CD4-positive, CD25-positive, alpha-beta regulatory T cell (primary cell): ENCODE results near the gene GPR68. TPM values are rescaled to one million over a fixed set of nuclear protein-coding genes. Genes with fewer than 3 reads are reported as not detected.
"Not testable (repeated sequence)": the region's sequence is repeated elsewhere in the genome, so short reads cannot be mapped to it uniquely, and the experiment has no call there.

Experiments used
- ATAC-seq, 2 donors: fragments of 150-1000 bp; cut with Tn5 transposase; one replicate each; pipeline ENCODE4 v1.10.0; 2021; ENCODE audit warnings: low read depth in 2 of 2, moderate number of reproducible peaks in 2 of 2, moderate library complexity in 1 of 2
- DNase-seq, 3 donors: peaks; one replicate each; pipeline versions ENCODE4 v3.0.0 to v3.0.0-alpha.2; 2012 to 2022; ENCODE audit warnings: mixed read lengths in 1 of 3
- H3K27ac ChIP-seq: one replicate; pipeline ENCODE4 v1.7.0; 2013; ENCODE audit warnings: mild to moderate bottlenecking, low read length; ENCODE audit not compliant: insufficient read depth, poor library complexity, severe bottlenecking
- H3K27me3 ChIP-seq: one replicate; pipeline ENCODE4 v1.7.0; 2013; ENCODE audit warnings: low read length; ENCODE audit not compliant: control insufficient read depth, insufficient read depth
- H3K36me3 ChIP-seq: one replicate; pipeline ENCODE4 v1.7.0; 2013; ENCODE audit warnings: mild to moderate bottlenecking, low read length, moderate library complexity; ENCODE audit not compliant: control insufficient read depth, insufficient read depth
- H3K4me1 ChIP-seq: 2 replicates; pipeline ENCODE4 v1.7.0; 2013; ENCODE audit warnings: mild to moderate bottlenecking, low read length; ENCODE audit not compliant: insufficient read depth, control insufficient read depth, poor library complexity, severe bottlenecking
- H3K4me3 ChIP-seq: one replicate; pipeline ENCODE4 v1.7.0; 2013; ENCODE audit warnings: low read depth, mild to moderate bottlenecking, low read length, moderate library complexity
- H3K9me3 ChIP-seq, 2 experiments: 1 replicate in 1 of 2; 2 replicates in 1 of 2; pipeline ENCODE4 v1.7.0; 2013; ENCODE audit warnings: low read length in 2 of 2, mild to moderate bottlenecking in 1 of 2, moderate library complexity in 1 of 2; ENCODE audit not compliant: control insufficient read depth in 2 of 2
- H3K27ac Mint-ChIP-seq, 3 donors: one replicate each; pipeline ENCODE4 v1.8.0; 2020 to 2022; ENCODE audit warnings: mild to moderate bottlenecking in 3 of 3, mixed read lengths in 3 of 3, moderate library complexity in 2 of 3
- H3K27me3 Mint-ChIP-seq: one replicate; pipeline ENCODE4 v1.8.0; 2022; ENCODE audit warnings: mild to moderate bottlenecking, mixed read lengths
- H3K36me3 Mint-ChIP-seq: one replicate; pipeline ENCODE4 v1.8.0; 2020; ENCODE audit warnings: mixed read lengths
- H3K4me1 Mint-ChIP-seq, 4 donors: one replicate each; pipeline ENCODE4 v1.8.0; 2020 to 2022; ENCODE audit warnings: mixed read lengths in 4 of 4, mild to moderate bottlenecking in 1 of 4
- H3K4me3 Mint-ChIP-seq, 4 donors: one replicate each; pipeline ENCODE4 v1.8.0; 2020 to 2022; ENCODE audit warnings: mild to moderate bottlenecking in 4 of 4, mixed read lengths in 4 of 4, moderate library complexity in 3 of 4
- H3K9me3 Mint-ChIP-seq, 7 donors: one replicate each; pipeline ENCODE4 v1.8.0; 2020 to 2022; ENCODE audit warnings: mixed read lengths in 7 of 7, mild to moderate bottlenecking in 3 of 7, moderate library complexity in 2 of 7
- polyA plus RNA-seq, 4 donors: library from polyadenylated mRNA; unstranded; fragments of 300-500 nt; fragmentation: Illumina TruSeq; gene quantifications; one replicate each; pipeline ENCODE4 v1.2.3, GENCODE V29; 2021
- total RNA-seq: library from RNA; stranded (reverse); gene quantifications from one replicate; pipeline ENCODE4 v1.2.3, GENCODE V29; 2022

GPR68 gene
- total and polyA plus RNA-seq, 5 donors from 2014 or later = 8.5 to 19.1 (median 12.8) TPM

GRCh38 chr14:91202234-91202974 lies 42.1 kb downstream of the GPR68 start:
- peak overlapping the region in 2 of 4 donors; percentile 17 to 46 for H3K4me3 Mint-ChIP-seq
- peaks cover 6 to 40% (median 20%) of the 10 kb centered on the region in 4 donors for H3K4me1 Mint-ChIP-seq
- peaks cover 0 to 2% (median 0%) of the 10 kb centered on the region in 7 donors for H3K9me3 Mint-ChIP-seq
- ATAC-seq = no peak
- DNase-seq = peak in 1 of 3 donors; percentile 68
- H3K36me3 Mint-ChIP-seq = peaks cover 66% of the 10 kb centered on the region
- Histone ChIP-seq H3K4me1 (peaks cover 21% of the 10 kb centered on the region), H3K36me3 (peaks cover 80% of the 10 kb centered on the region), H3K27ac (peak overlapping the region; percentile 14), H3K27me3 (no peaks in the 10 kb centered on the region), H3K9me3 (no peaks in the 10 kb centered on the region), H3K4me3 (no peak overlapping the region)
- H3K27ac Mint-ChIP-seq = peak overlapping the region; percentile 82 to 91 (median 83)
- no peaks in the 10 kb centered on the region for H3K27me3 Mint-ChIP-seq

GRCh38 chr14:91200802-91201201 lies 43.7 kb downstream of the GPR68 start:
- Mint-ChIP-seq H3K36me3 (peaks cover 69% of the 10 kb centered on the region), H3K4me1 (peaks cover 0 to 28% (median 12%) of the 10 kb centered on the region in 4 donors), H3K27ac (peak overlapping the region; percentile 7 to 69 (median 42))
- Histone ChIP-seq H3K36me3 (peaks cover 80% of the 10 kb centered on the region), H3K4me1 (peaks cover 11% of the 10 kb centered on the region)
- not testable (repeated sequence) for H3K4me3 Mint-ChIP-seq, H3K27me3 Mint-ChIP-seq, H3K27me3 ChIP-seq, H3K27ac ChIP-seq, H3K4me3 ChIP-seq, H3K9me3 Mint-ChIP-seq, H3K9me3 ChIP-seq, ATAC-seq, DNase-seq

- H3K4me3 ChIP-seq = no peak overlapping the region
- H3K36me3 ChIP-seq = peaks cover 64% of the 10 kb centered on the region
- ATAC-seq (no peak), DNase-seq (no peak)
- H3K9me3 ChIP-seq = no peaks in the 10 kb centered on the region
- no peaks in the 10 kb centered on the region for H3K27me3 ChIP-seq
- H3K4me1 Mint-ChIP-seq = peaks cover 8 to 26% (median 13%) of the 10 kb centered on the region in 4 donors
- H3K27ac Mint-ChIP-seq = peak overlapping the region in 1 of 3 donors; percentile 2
- H3K27ac ChIP-seq = no peak overlapping the region
- peaks cover 57% of the 10 kb centered on the region for H3K36me3 Mint-ChIP-seq
- peaks cover 8% of the 10 kb centered on the region for H3K4me1 ChIP-seq
- no peaks in the 10 kb centered on the region for H3K27me3 Mint-ChIP-seq
- peaks cover 0 to 2% (median 0%) of the 10 kb centered on the region in 7 donors for H3K9me3 Mint-ChIP-seq
- H3K4me3 Mint-ChIP-seq = no peak overlapping the region
These were observed 46.9 kb downstream of the GPR68 start for GRCh38 chr14:91197631-91198030.

GRCh38 chr14:91195881-91196280 lies 48.6 kb downstream of the GPR68 start:
- Histone ChIP-seq H3K4me1 (no peaks in the 10 kb centered on the region), H3K4me3 (no peak overlapping the region), H3K27ac (no peak overlapping the region), H3K9me3 (no peaks in the 10 kb centered on the region), H3K36me3 (peaks cover 69% of the 10 kb centered on the region), H3K27me3 (no peaks in the 10 kb centered on the region)
- H3K4me3 Mint-ChIP-seq = no peak overlapping the region
- no peak for DNase-seq
- H3K27ac Mint-ChIP-seq = no peak overlapping the region
- peaks cover 67% of the 10 kb centered on the region for H3K36me3 Mint-ChIP-seq
- H3K9me3 Mint-ChIP-seq = peaks cover 0 to 2% (median 0%) of the 10 kb centered on the region in 7 donors
- no peaks in the 10 kb centered on the region for H3K27me3 Mint-ChIP-seq
- peaks cover 9 to 21% (median 12%) of the 10 kb centered on the region in 4 donors for H3K4me1 Mint-ChIP-seq
- no peak for ATAC-seq

GRCh38 chr14:91193069-91193468 lies 51.4 kb downstream of the GPR68 start:
- Mint-ChIP-seq H3K9me3 (peaks cover 0 to 2% (median 0%) of the 10 kb centered on the region in 7 donors), H3K27ac (peak overlapping the region in 2 of 3 donors; percentile 5 to 61), H3K4me3 (no peak overlapping the region), H3K36me3 (peaks cover 63% of the 10 kb centered on the region), H3K4me1 (peaks cover 5 to 17% (median 10%) of the 10 kb centered on the region in 4 donors), H3K27me3 (no peaks in the 10 kb centered on the region)
- H3K36me3 ChIP-seq = peaks cover 71% of the 10 kb centered on the region
- no peaks in the 10 kb centered on the region for H3K4me1 ChIP-seq
- DNase-seq = no peak
- ATAC-seq = no peak
- H3K4me3 ChIP-seq = no peak overlapping the region
- H3K27me3 ChIP-seq = no peaks in the 10 kb centered on the region
- no peak overlapping the region for H3K27ac ChIP-seq
- H3K9me3 ChIP-seq = no peaks in the 10 kb centered on the region

- H3K27ac Mint-ChIP-seq = peak overlapping the region in 2 of 3 donors; percentile 62 to 87
- H3K9me3 Mint-ChIP-seq = peaks cover 0 to 2% (median 0%) of the 10 kb centered on the region in 7 donors
- Histone ChIP-seq H3K4me3 (no peak overlapping the region), H3K9me3 (no peaks in the 10 kb centered on the region), H3K27ac (no peak overlapping the region), H3K27me3 (no peaks in the 10 kb centered on the region), H3K36me3 (peaks cover 71% of the 10 kb centered on the region), H3K4me1 (no peaks in the 10 kb centered on the region)
- ATAC-seq = no peak
- H3K27me3 Mint-ChIP-seq = no peaks in the 10 kb centered on the region
- no peak overlapping the region for H3K4me3 Mint-ChIP-seq
- DNase-seq = no peak
- peaks cover 57% of the 10 kb centered on the region for H3K36me3 Mint-ChIP-seq
- peaks cover 5 to 19% (median 13%) of the 10 kb centered on the region in 4 donors for H3K4me1 Mint-ChIP-seq
These were observed 53.7 kb downstream of the GPR68 start for GRCh38 chr14:91190853-91191252.

- Mint-ChIP-seq H3K27me3 (no peaks in the 10 kb centered on the region), H3K4me3 (no peak overlapping the region), H3K27ac (peak overlapping the region in 1 of 3 donors; percentile 32), H3K9me3 (peaks cover 0 to 1% (median 0%) of the 10 kb centered on the region in 7 donors), H3K36me3 (peaks cover 53% of the 10 kb centered on the region), H3K4me1 (peaks cover 0 to 10% (median 2%) of the 10 kb centered on the region in 4 donors)
- H3K9me3 ChIP-seq = no peaks in the 10 kb centered on the region
- no peak for ATAC-seq
- H3K4me3 ChIP-seq = no peak overlapping the region
- no peak for DNase-seq
- no peaks in the 10 kb centered on the region for H3K27me3 ChIP-seq
- peaks cover 83% of the 10 kb centered on the region for H3K36me3 ChIP-seq
- H3K4me1 ChIP-seq = no peaks in the 10 kb centered on the region
- H3K27ac ChIP-seq = no peak overlapping the region
These were observed 57.2 kb downstream of the GPR68 start for GRCh38 chr14:91187271-91187670.
